Lung (tissue), 12 donors: ENCODE measurements around the gene MAPK8IP2. TPM values are rescaled to one million over a fixed set of nuclear protein-coding genes. Genes with fewer than 3 reads are reported as not detected.

Experiments used
- ATAC-seq: fragments of 200-7000 bp; cut with Tn5 transposase; one replicate; pipeline ENCODE4 v1.9.1; 2020; ENCODE audit warnings: moderate number of reproducible peaks; ENCODE audit not compliant: insufficient read depth, low FRiP score
- DNase-seq, 3 donors: peaks; one replicate each; pipeline ENCODE4 v3.0.0-alpha.2; 2013 to 2017
- H3K27ac ChIP-seq, 2 donors: one replicate each; pipeline ENCODE4 v1.5.1; 2013; ENCODE audit warnings: mild to moderate bottlenecking in 2 of 2, moderate library complexity in 2 of 2, control low read depth in 1 of 2, inconsistent platforms in 1 of 2, low read depth in 1 of 2, low read length in 1 of 2
- H3K27me3 ChIP-seq, 3 donors: one replicate each; pipeline ENCODE4 v1.5.1; 2013; ENCODE audit warnings: low read length in 2 of 3; ENCODE audit not compliant: control insufficient read depth in 3 of 3, insufficient read depth in 3 of 3
- H3K36me3 ChIP-seq, 4 donors: one replicate each; pipeline ENCODE4 v1.5.1; 2013; ENCODE audit warnings: low read length in 4 of 4, mild to moderate bottlenecking in 1 of 4, moderate library complexity in 1 of 4; ENCODE audit not compliant: control insufficient read depth in 4 of 4, insufficient read depth in 4 of 4
- H3K4me1 ChIP-seq, 5 donors: one replicate each; pipeline ENCODE4 v1.5.1; 2013; ENCODE audit warnings: low read length in 5 of 5, mild to moderate bottlenecking in 2 of 5, moderate library complexity in 1 of 5; ENCODE audit not compliant: control insufficient read depth in 5 of 5, insufficient read depth in 5 of 5
- H3K4me3 ChIP-seq: one replicate; pipeline ENCODE4 v1.5.1; 2013; ENCODE audit warnings: mild to moderate bottlenecking, control low read depth, moderate library complexity
- H3K9ac ChIP-seq, 2 donors: one replicate each; pipeline ENCODE4 v1.5.1; 2013; ENCODE audit warnings: low read length in 2 of 2, control low read depth in 1 of 2; ENCODE audit not compliant: insufficient read depth in 1 of 2
- H3K9me3 ChIP-seq, 4 donors: one replicate each; pipeline ENCODE4 v1.5.1; 2013; ENCODE audit warnings: low read length in 3 of 4, mild to moderate bottlenecking in 1 of 4, moderate library complexity in 1 of 4; ENCODE audit not compliant: control insufficient read depth in 4 of 4, insufficient read depth in 3 of 4
- CTCF ChIP-seq: IDR thresholded peaks from 2 replicates; pipeline ENCODE4 v1.5.1; 2012; ENCODE audit warnings: mild to moderate bottlenecking; ENCODE audit errors: control extremely low read depth, extremely low read depth
- WGBS, 2 donors: extraction: QIAGEN DNeasy Blood & Tissue Kit; methylation state at CpG; one replicate each; pipeline ENCODE4 v1.1.7; 2013; 5-methylcytosine and 5-hydroxymethylcytosine counted together
- polyA plus RNA-seq, 2 donors: library from polyadenylated mRNA; stranded (reverse); fragments of 200-250 nt; gene quantifications; one replicate each; pipeline ENCODE4 v1.2.1, GENCODE V29; 2013
- total RNA-seq, 2 donors: library from RNA; depleted of rRNA in 1 of 2; stranded (reverse); fragments of >200 nt in 1 of 2; gene quantifications; one replicate each; pipeline ENCODE4 v1.2.1, GENCODE V29; 2014 to 2021
- donor health status: control.
- donor health status: control.
- donor health status: Bipolar disorder and iron deficiency.
- donor health status: healthy.
- donor health status: DM: yes; HTN: yes; CAD: no.

The MAPK8IP2 gene
- total and polyA plus RNA-seq, 4 donors: 0.91 to 2.7 (median 1.1) TPM

- H3K4me1 ChIP-seq: peaks cover 0 to 5% (median 0%) of the 10 kb centered on the region in 5 donors
- peaks cover 22 to 44% (median 22%) of the 10 kb centered on the region in 3 donors for H3K27me3 ChIP-seq
- no peak for DNase-seq
- no peak for ATAC-seq
- H3K4me3 ChIP-seq: no peak overlapping the region
- H3K9me3 ChIP-seq: peaks cover 0 to 6% (median 0%) of the 10 kb centered on the region in 4 donors
- no peak for TF ChIP-seq CTCF
- H3K36me3 ChIP-seq: no peaks in the 10 kb centered on the region
- H3K27ac ChIP-seq: no peak overlapping the region
- no peak overlapping the region for H3K9ac ChIP-seq
- WGBS, 2 donors: 10 to 18% methylated on average over 27 to 52 of the region's 52 CpGs
These were observed 525 bp downstream of the MAPK8IP2 start for GRCh38 chr22:50600967-50601668.

- Histone ChIP-seq H3K4me1 (peaks cover 0 to 5% (median 0%) of the 10 kb centered on the region in 5 donors), H3K4me3 (no peak overlapping the region), H3K27me3 (peaks cover 22 to 44% (median 22%) of the 10 kb centered on the region in 3 donors), H3K9me3 (peaks cover 0 to 6% (median 0%) of the 10 kb centered on the region in 4 donors), H3K9ac (no peak overlapping the region), H3K36me3 (no peaks in the 10 kb centered on the region), H3K27ac (no peak overlapping the region)
- ATAC-seq: no peak
- DNase-seq: no peak
- 55 to 67% methylated on average over 12 of the region's 12 CpGs for WGBS, 2 donors
- no peak for TF ChIP-seq CTCF
These were observed 1.2 kb downstream of the MAPK8IP2 start for GRCh38 chr22:50601669-50602337.

GRCh38 chr22:50602338-50602700, 1.7 kb downstream of the MAPK8IP2 start:
- no peak for TF ChIP-seq CTCF
- Histone ChIP-seq H3K4me1 (peaks cover 0 to 5% (median 0%) of the 10 kb centered on the region in 5 donors), H3K9me3 (peaks cover 0 to 6% (median 0%) of the 10 kb centered on the region in 4 donors), H3K27ac (no peak overlapping the region), H3K36me3 (no peaks in the 10 kb centered on the region), H3K4me3 (no peak overlapping the region), H3K27me3 (peaks cover 22 to 47% (median 22%) of the 10 kb centered on the region in 3 donors), H3K9ac (no peak overlapping the region)
- no peak for ATAC-seq
- DNase-seq: no peak
- WGBS, 2 donors: 26 to 39% methylated on average over 2 of the region's 2 CpGs
